DOHH2 (cell line): ENCODE results near the gene RPRD1B.

Source experiments
- EZH2phosphoT487 ChIP-seq: fragments of 200-600 bp; sonication (generic); IDR thresholded peaks from 2 replicates; pipeline ENCODE4 v1.6.1; 2017; ENCODE audit warnings: borderline replicate concordance, mild to moderate bottlenecking, antibody characterized with exemption, low read length, moderate library complexity, mixed read lengths
- TF ChIP-seq, protein P1 (sequence below): fragments of 200-600 bp; sonication (generic); IDR thresholded peaks from one replicate; pipeline ENCODE4 v1.5.1; 2014; ENCODE audit warnings: antibody characterized with exemption, mild to moderate bottlenecking, low read depth, low read length; ENCODE audit not compliant: poor library complexity, severe bottlenecking

DNA sequence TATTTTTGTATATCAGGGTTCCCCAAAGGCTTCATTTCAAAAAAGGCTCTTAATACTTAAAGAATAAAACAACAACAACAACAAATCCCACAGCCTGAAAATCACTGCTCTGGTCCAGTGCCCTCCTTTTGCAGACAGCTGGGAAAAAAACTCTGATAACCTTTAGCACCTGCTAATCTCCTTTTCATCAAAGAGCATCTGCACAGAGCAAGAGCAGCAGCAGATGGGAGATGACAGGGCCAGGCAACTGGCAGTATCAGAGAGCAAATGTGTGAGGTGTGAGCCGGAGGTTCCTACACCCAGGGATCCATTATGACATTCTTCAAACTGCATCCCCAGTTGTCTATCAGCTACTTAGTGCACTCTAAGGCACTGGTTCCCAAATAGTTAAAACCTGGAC is 26.0 kb upstream of the RPRD1B start:
- TF ChIP-seq, protein P1, sequence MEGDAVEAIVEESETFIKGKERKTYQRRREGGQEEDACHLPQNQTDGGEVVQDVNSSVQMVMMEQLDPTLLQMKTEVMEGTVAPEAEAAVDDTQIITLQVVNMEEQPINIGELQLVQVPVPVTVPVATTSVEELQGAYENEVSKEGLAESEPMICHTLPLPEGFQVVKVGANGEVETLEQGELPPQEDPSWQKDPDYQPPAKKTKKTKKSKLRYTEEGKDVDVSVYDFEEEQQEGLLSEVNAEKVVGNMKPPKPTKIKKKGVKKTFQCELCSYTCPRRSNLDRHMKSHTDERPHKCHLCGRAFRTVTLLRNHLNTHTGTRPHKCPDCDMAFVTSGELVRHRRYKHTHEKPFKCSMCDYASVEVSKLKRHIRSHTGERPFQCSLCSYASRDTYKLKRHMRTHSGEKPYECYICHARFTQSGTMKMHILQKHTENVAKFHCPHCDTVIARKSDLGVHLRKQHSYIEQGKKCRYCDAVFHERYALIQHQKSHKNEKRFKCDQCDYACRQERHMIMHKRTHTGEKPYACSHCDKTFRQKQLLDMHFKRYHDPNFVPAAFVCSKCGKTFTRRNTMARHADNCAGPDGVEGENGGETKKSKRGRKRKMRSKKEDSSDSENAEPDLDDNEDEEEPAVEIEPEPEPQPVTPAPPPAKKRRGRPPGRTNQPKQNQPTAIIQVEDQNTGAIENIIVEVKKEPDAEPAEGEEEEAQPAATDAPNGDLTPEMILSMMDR: no peak
- no peak for TF ChIP-seq EZH2phosphoT487
